Neural crest cell (in vitro differentiated cells): Measurements from ENCODE around the gene SREBF2. TPM values are rescaled to one million over a fixed set of nuclear protein-coding genes. Genes with fewer than 3 reads are reported as not detected.
"Not testable (repeated sequence)": the region's sequence is repeated elsewhere in the genome, so short reads cannot be mapped to it uniquely, and the experiment has no call there.

Source experiments
- DNase-seq: peaks from one replicate; pipeline ENCODE4 v3.0.0; 2021; ENCODE audit warnings: low read depth, mixed read lengths, low spot score
- H3K27ac Mint-ChIP-seq: one replicate; pipeline ENCODE4 v1.8.0; 2021; ENCODE audit warnings: mild to moderate bottlenecking, mixed read lengths; ENCODE audit not compliant: unreplicated experiment
- H3K27me3 Mint-ChIP-seq: 2 replicates; pipeline ENCODE4 v1.8.0; 2021; ENCODE audit warnings: low read depth, mild to moderate bottlenecking, mixed read lengths
- H3K36me3 Mint-ChIP-seq: 2 replicates; pipeline ENCODE4 v1.8.0; 2021; ENCODE audit warnings: low read depth, mild to moderate bottlenecking, mixed read lengths
- H3K4me1 Mint-ChIP-seq: 2 replicates; pipeline ENCODE4 v1.8.0; 2021; ENCODE audit warnings: mixed read lengths
- H3K4me3 Mint-ChIP-seq: one replicate; pipeline ENCODE4 v1.8.0; 2021; ENCODE audit warnings: mild to moderate bottlenecking, mixed read lengths
- H3K9me3 Mint-ChIP-seq: 2 replicates; pipeline ENCODE4 v1.8.0; 2021; ENCODE audit warnings: mixed read lengths
- CTCF ChIP-seq: fragments of 200-600 bp; sonication (generic); conservative IDR thresholded peaks from 2 replicates; pipeline ENCODE4 v1.5.0; 2021; ENCODE audit warnings: antibody characterized with exemption, mild to moderate bottlenecking
- total RNA-seq: library from RNA; stranded (reverse); gene quantifications from 2 replicates; pipeline ENCODE4 v1.2.1, GENCODE V29; 2021

The SREBF2 gene
- total RNA-seq, 1 donor from 2014 or later: 209 TPM

GRCh38 chr22:41863472-41863871 is 30.6 kb downstream of the SREBF2 start:
- H3K4me1 Mint-ChIP-seq: peaks cover 28% of the 10 kb centered on the region
- TF ChIP-seq CTCF: no peak
- H3K9me3 Mint-ChIP-seq: no peaks in the 10 kb centered on the region
- H3K4me3 Mint-ChIP-seq: no peak overlapping the region
- DNase-seq: no peak
- no peaks in the 10 kb centered on the region for H3K27me3 Mint-ChIP-seq
- H3K27ac Mint-ChIP-seq: peak overlapping the region; percentile 35
- H3K36me3 Mint-ChIP-seq: peaks cover 7% of the 10 kb centered on the region

- DNase-seq: no peak
- H3K9me3 Mint-ChIP-seq: no peaks in the 10 kb centered on the region
- H3K36me3 Mint-ChIP-seq: peaks cover 11% of the 10 kb centered on the region
- no peak for TF ChIP-seq CTCF
- peaks cover 5% of the 10 kb centered on the region for H3K4me1 Mint-ChIP-seq
- no peaks in the 10 kb centered on the region for H3K27me3 Mint-ChIP-seq
- H3K4me3 Mint-ChIP-seq: no peak overlapping the region
- no peak overlapping the region for H3K27ac Mint-ChIP-seq
Measured at GRCh38 chr22:41868556-41868955, 35.7 kb downstream of the SREBF2 start.

GRCh38 chr22:41870081-41870480 is 37.2 kb downstream of the SREBF2 start:
- Mint-ChIP-seq H3K36me3 (peaks cover 13% of the 10 kb centered on the region), H3K27ac (peak overlapping the region; percentile 43)
- DNase-seq, H3K27me3 Mint-ChIP-seq, H3K4me1 Mint-ChIP-seq, H3K4me3 Mint-ChIP-seq, H3K9me3 Mint-ChIP-seq: not testable (repeated sequence)

- DNase-seq: no peak
- no peak overlapping the region for H3K4me3 Mint-ChIP-seq
- no peaks in the 10 kb centered on the region for H3K9me3 Mint-ChIP-seq
- no peaks in the 10 kb centered on the region for H3K27me3 Mint-ChIP-seq
- H3K4me1 Mint-ChIP-seq: no peaks in the 10 kb centered on the region
- TF ChIP-seq CTCF: no peak
- peaks cover 13% of the 10 kb centered on the region for H3K36me3 Mint-ChIP-seq
- no peak overlapping the region for H3K27ac Mint-ChIP-seq
Measured at GRCh38 chr22:41870786-41871185, 37.9 kb downstream of the SREBF2 start.

GRCh38 chr22:41873391-41873790 is 40.5 kb downstream of the SREBF2 start:
- Mint-ChIP-seq H3K27ac (no peak overlapping the region), H3K4me1 (no peaks in the 10 kb centered on the region), H3K4me3 (no peak overlapping the region), H3K36me3 (peaks cover 17% of the 10 kb centered on the region), H3K27me3 (no peaks in the 10 kb centered on the region), H3K9me3 (no peaks in the 10 kb centered on the region)
- TF ChIP-seq CTCF: no peak
- DNase-seq: no peak

- Mint-ChIP-seq H3K4me1 (no peaks in the 10 kb centered on the region), H3K9me3 (no peaks in the 10 kb centered on the region), H3K27ac (no peak overlapping the region), H3K36me3 (peaks cover 18% of the 10 kb centered on the region), H3K4me3 (no peak overlapping the region), H3K27me3 (no peaks in the 10 kb centered on the region)
- no peak for DNase-seq
- no peak for TF ChIP-seq CTCF
Measured at GRCh38 chr22:41874090-41874489, 41.2 kb downstream of the SREBF2 start.
